ENCODE data around the gene LRRC74B.

GRCh38 chr22:21042978-21043859 is 2.5 kb upstream of the LRRC74B start:
- no peak for TF ChIP-seq EZH2phosphoT487 (conservative IDR thresholded peaks at IDR 0.05; ENCODE audit: low read length)
- TF ChIP-seq CTCF (IDR thresholded peaks at IDR 0.05; ENCODE audit: insufficient read depth, low read length, poor library complexity, severe bottlenecking) = no peak
